ENCODE measurements around the gene CSK.

DNA sequence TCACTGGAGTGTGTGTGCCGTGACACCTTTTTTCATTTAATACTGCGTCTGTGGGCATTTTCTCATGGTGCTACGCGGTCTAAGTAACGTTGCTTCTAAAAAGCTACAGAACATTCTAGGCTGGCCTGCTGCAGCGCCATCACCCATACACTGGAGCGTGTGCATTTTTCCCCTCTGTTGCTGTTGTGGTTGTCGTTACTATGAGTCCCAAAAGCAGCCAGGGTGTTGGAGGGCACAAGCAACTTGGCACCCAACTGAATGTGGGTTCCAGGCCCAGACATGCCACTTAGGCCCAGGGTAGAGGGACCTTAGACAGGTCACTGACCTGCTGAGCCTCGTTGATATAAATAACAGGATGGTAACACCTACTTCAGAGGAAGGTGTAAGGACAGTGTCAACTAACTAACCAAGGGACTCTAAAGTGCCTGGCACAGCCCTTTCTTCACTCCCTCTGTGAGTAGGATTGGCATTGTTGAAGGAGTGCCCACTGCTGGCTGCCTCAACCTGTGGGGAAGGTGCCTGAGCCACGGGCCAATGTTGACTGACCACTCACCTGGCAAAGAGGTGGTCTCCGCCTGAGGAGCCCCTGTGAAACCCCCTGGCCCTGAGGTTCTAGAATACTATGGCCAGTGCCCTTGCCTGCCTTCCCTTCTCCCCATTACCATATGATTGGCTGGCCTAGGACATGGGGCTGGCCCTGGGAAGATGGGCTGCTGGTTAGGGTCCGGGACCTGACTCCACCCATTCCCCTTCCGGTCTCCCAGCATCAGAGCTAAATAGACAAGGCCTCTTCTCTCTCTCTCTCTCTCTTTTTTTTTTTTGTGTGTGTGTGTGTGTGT lies 3.5 kb downstream of the CSK start:
- TF ChIP-seq EZH2 (IDR thresholded peaks at IDR 0.05; ENCODE audit: borderline replicate concordance, low read length) (no peak), CTCF (conservative IDR thresholded peaks at IDR 0.05 in 1 of 2, IDR thresholded peaks at IDR 0.05 in 1 of 2; ENCODE audit: extremely low read depth in 1 of 2, insufficient read depth in 1 of 2, low read depth in 1 of 2, low read length in 2 of 2) (no peak)

All from mammary epithelial cell (primary cell).